Measurements from ENCODE around the gene AP2B1. TPM values are rescaled to one million over a fixed set of nuclear protein-coding genes. Genes with fewer than 3 reads are reported as not detected.

The AP2B1 gene
- total RNA-seq, 1 experiment from 2014 or later: 195 TPM

DNA sequence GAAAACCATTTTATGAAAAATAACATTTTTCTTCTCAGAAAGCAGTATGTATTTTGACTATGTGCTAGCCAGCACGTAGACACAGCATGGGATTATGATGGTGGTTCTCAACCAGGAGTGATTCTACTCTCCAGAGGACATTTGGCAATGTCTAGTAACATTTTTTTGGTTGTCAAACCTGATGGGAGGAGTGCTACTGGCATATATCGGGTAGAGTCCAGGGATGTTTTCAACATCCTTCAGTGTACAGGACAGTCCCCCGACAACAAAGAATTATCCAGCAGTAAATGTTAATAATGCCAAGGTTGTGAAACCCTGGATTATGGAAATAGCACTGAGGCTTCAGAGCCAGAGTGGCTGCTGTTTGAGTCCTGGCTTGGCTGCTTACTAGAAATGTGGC is 27.7 kb downstream of the AP2B1 start:
- Mint-ChIP-seq H3K27me3 (ENCODE audit: low read depth) (no peaks in the 10 kb centered on the region), H3K4me1 (no peaks in the 10 kb centered on the region), H3K27ac (no peak overlapping the region), H3K9me3 (no peaks in the 10 kb centered on the region), H3K4me3 (no peak overlapping the region), H3K36me3 (peaks cover 15% of the 10 kb centered on the region)
- POLR2A ChIA-PET: no interaction called here
- TF ChIP-seq PRRX2 (CRISPR knock-in tag; IDR thresholded peaks at IDR 0.05) (no peak), ZNF232 (CRISPR knock-in tag; IDR thresholded peaks at IDR 0.05) (no peak), CREM (CRISPR knock-in tag; IDR thresholded peaks at IDR 0.05) (no peak), ZNF281 (CRISPR knock-in tag; IDR thresholded peaks at IDR 0.05) (no peak), SP1 (CRISPR knock-in tag; conservative IDR thresholded peaks at IDR 0.05) (no peak), NR3C1 (CRISPR knock-in tag; conservative IDR thresholded peaks at IDR 0.05; ENCODE audit: low read depth) (no peak), ZNF219 (CRISPR knock-in tag; IDR thresholded peaks at IDR 0.05; ENCODE audit: borderline replicate concordance) (no peak), NR2C2 (CRISPR knock-in tag; IDR thresholded peaks at IDR 0.05) (no peak), ETV6 (CRISPR knock-in tag; IDR thresholded peaks at IDR 0.05) (no peak), IRF2 (CRISPR knock-in tag; IDR thresholded peaks at IDR 0.05; ENCODE audit: borderline replicate concordance, low read depth) (no peak), JUN (CRISPR knock-in tag; IDR thresholded peaks at IDR 0.05) (no peak), RELA (CRISPR knock-in tag; IDR thresholded peaks at IDR 0.05; ENCODE audit: borderline replicate concordance) (no peak), NFE2L1 (CRISPR knock-in tag; IDR thresholded peaks at IDR 0.05) (no peak), RORB (CRISPR knock-in tag; IDR thresholded peaks at IDR 0.05) (no peak), FOXK1 (CRISPR knock-in tag; IDR thresholded peaks at IDR 0.05) (no peak), GABPB1 (CRISPR knock-in tag; IDR thresholded peaks at IDR 0.05) (no peak)
- TF ChIP-seq, protein P1, sequence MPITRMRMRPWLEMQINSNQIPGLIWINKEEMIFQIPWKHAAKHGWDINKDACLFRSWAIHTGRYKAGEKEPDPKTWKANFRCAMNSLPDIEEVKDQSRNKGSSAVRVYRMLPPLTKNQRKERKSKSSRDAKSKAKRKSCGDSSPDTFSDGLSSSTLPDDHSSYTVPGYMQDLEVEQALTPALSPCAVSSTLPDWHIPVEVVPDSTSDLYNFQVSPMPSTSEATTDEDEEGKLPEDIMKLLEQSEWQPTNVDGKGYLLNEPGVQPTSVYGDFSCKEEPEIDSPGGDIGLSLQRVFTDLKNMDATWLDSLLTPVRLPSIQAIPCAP (CRISPR knock-in tag; IDR thresholded peaks at IDR 0.05): no peak
- no peak for DNase-seq (ENCODE audit: low spot score)
- no peak for ATAC-seq
- CTCF ChIA-PET: interaction anchor here (0.6 to 2.7 kb wide), 5 partner anchors 15 to 149 kb away, joined by 3 to 17 read pairs (median 6); no protein-coding TSS in a partner anchor

GRCh38 chr17:35616536-35616935 is 29.4 kb downstream of the AP2B1 start:
- Mint-ChIP-seq H3K27me3 (ENCODE audit: low read depth) (no peaks in the 10 kb centered on the region), H3K9me3 (no peaks in the 10 kb centered on the region), H3K4me3 (no peak overlapping the region), H3K27ac (no peak overlapping the region), H3K4me1 (no peaks in the 10 kb centered on the region), H3K36me3 (peaks cover 10% of the 10 kb centered on the region)
- CTCF ChIA-PET: no interaction called here
- TF ChIP-seq, protein P2, sequence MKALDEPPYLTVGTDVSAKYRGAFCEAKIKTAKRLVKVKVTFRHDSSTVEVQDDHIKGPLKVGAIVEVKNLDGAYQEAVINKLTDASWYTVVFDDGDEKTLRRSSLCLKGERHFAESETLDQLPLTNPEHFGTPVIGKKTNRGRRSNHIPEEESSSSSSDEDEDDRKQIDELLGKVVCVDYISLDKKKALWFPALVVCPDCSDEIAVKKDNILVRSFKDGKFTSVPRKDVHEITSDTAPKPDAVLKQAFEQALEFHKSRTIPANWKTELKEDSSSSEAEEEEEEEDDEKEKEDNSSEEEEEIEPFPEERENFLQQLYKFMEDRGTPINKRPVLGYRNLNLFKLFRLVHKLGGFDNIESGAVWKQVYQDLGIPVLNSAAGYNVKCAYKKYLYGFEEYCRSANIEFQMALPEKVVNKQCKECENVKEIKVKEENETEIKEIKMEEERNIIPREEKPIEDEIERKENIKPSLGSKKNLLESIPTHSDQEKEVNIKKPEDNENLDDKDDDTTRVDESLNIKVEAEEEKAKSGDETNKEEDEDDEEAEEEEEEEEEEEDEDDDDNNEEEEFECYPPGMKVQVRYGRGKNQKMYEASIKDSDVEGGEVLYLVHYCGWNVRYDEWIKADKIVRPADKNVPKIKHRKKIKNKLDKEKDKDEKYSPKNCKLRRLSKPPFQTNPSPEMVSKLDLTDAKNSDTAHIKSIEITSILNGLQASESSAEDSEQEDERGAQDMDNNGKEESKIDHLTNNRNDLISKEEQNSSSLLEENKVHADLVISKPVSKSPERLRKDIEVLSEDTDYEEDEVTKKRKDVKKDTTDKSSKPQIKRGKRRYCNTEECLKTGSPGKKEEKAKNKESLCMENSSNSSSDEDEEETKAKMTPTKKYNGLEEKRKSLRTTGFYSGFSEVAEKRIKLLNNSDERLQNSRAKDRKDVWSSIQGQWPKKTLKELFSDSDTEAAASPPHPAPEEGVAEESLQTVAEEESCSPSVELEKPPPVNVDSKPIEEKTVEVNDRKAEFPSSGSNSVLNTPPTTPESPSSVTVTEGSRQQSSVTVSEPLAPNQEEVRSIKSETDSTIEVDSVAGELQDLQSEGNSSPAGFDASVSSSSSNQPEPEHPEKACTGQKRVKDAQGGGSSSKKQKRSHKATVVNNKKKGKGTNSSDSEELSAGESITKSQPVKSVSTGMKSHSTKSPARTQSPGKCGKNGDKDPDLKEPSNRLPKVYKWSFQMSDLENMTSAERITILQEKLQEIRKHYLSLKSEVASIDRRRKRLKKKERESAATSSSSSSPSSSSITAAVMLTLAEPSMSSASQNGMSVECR (CRISPR knock-in tag; IDR thresholded peaks at IDR 0.05; ENCODE audit: borderline replicate concordance): no peak
- TF ChIP-seq ZNF232 (CRISPR knock-in tag; IDR thresholded peaks at IDR 0.05) (no peak), TCF7 (CRISPR knock-in tag; IDR thresholded peaks at IDR 0.05; ENCODE audit: low read depth) (no peak), JAZF1 (CRISPR knock-in tag; IDR thresholded peaks at IDR 0.05) (no peak), HMGXB4 (CRISPR knock-in tag; IDR thresholded peaks at IDR 0.05) (no peak), ZNF263 (CRISPR knock-in tag; IDR thresholded peaks at IDR 0.05; ENCODE audit: low read depth) (no peak)
- DNase-seq (ENCODE audit: low spot score) (no peak), ATAC-seq (no peak)
- POLR2A ChIA-PET: interaction anchor here (0.6 kb wide), 1 partner anchor 116 kb away, joined by 4 read pairs; no protein-coding TSS in a partner anchor
